ENCODE data around the gene OR4D11. TPM values are rescaled to one million over a fixed set of nuclear protein-coding genes. Genes with fewer than 3 reads are reported as not detected.
"Not testable (repeated sequence)": the region's sequence is repeated elsewhere in the genome, so short reads cannot be mapped to it uniquely, and the experiment has no call there.

The OR4D11 gene
- total and polyA plus RNA-seq, 11 donors = not detected

- DNase-seq = no peak
- WGBS, 4 donors = 53 to 64% (median 56%) methylated on average over 7 of the region's 7 CpGs
- intact Hi-C loops (cut with DNase I) = no loop called here
Observed at GRCh38 chr11:59528711-59529110, 25.3 kb downstream of the OR4D11 start.

GRCh38 chr11:59532620-59533019 is 29.2 kb downstream of the OR4D11 start:
- H3K27ac ChIP-seq = no peak overlapping the region
- H3K9me3 ChIP-seq = no peaks in the 10 kb centered on the region
- peaks cover 0 to 10% (median 0%) of the 10 kb centered on the region in 12 donors for H3K4me1 ChIP-seq
- no peaks in the 10 kb centered on the region for H3K36me3 ChIP-seq
- ATAC-seq = no peak
- WGBS, 4 donors = 74 to 81% (median 77%) methylated on average over 2 of the region's 2 CpGs
- H3K4me3 ChIP-seq = no peak overlapping the region
- no peak for DNase-seq
- no peak for TF ChIP-seq CTCF (IDR thresholded peaks at IDR 0.05)
- no peak for TF ChIP-seq POLR2A (IDR thresholded peaks at IDR 0.05)
- no peaks in the 10 kb centered on the region for H3K27me3 ChIP-seq
- intact Hi-C loops (cut with DNase I) = loop anchor here in 4 of 10 donors (10.0 kb wide), 1 partner anchor 272 kb away; no protein-coding TSS in a partner anchor

More at GRCh38 chr11:59528711-59529110, 25.3 kb downstream of the OR4D11 start:
- H3K27ac ChIP-seq = no peak overlapping the region
- H3K27me3 ChIP-seq = peaks cover 0 to 4% (median 0%) of the 10 kb centered on the region in 9 donors
- ATAC-seq = no peak
- H3K36me3 ChIP-seq = no peaks in the 10 kb centered on the region
- H3K9me3 ChIP-seq = no peaks in the 10 kb centered on the region
- no peak for TF ChIP-seq CTCF (IDR thresholded peaks at IDR 0.05)
- TF ChIP-seq POLR2A (IDR thresholded peaks at IDR 0.05) = no peak
- no peaks in the 10 kb centered on the region for H3K4me1 ChIP-seq
- H3K4me3 ChIP-seq = no peak overlapping the region

- Histone ChIP-seq H3K36me3 (no peaks in the 10 kb centered on the region), H3K4me1 (peaks cover 0 to 10% (median 0%) of the 10 kb centered on the region in 12 donors), H3K9me3 (no peaks in the 10 kb centered on the region), H3K27ac (no peak overlapping the region), H3K27me3 (no peaks in the 10 kb centered on the region), H3K4me3 (no peak overlapping the region)
- intact Hi-C loops (cut with DNase I) = loop anchor here in 9 of 10 donors (5.0 to 10.0 kb wide), 7 partner anchors 83 to 270 kb away; partner anchors contain the start of genes PATL1 (in 2 of the 9) and OSBP (in 1 of the 9)
- no peak for DNase-seq
- no peak for ATAC-seq
- 90 to 100% (median 96%) methylated on average over 1 of the region's 1 CpG for WGBS, 4 donors
- TF ChIP-seq POLR2A (IDR thresholded peaks at IDR 0.05) = no peak
- TF ChIP-seq CTCF (IDR thresholded peaks at IDR 0.05) = no peak
Observed at GRCh38 chr11:59534676-59535075, 31.3 kb downstream of the OR4D11 start.

GRCh38 chr11:59542142-59542810 is 38.9 kb downstream of the OR4D11 start:
- no peak for DNase-seq
- Histone ChIP-seq H3K4me1 (peaks cover 0 to 6% (median 0%) of the 10 kb centered on the region in 12 donors), H3K36me3 (no peaks in the 10 kb centered on the region), H3K4me3 (no peak overlapping the region), H3K9me3 (no peaks in the 10 kb centered on the region), H3K27me3 (no peaks in the 10 kb centered on the region), H3K27ac (no peak overlapping the region)
- intact Hi-C loops (cut with DNase I) = loop anchor here in 1 of 10 donors (5.0 to 10.0 kb wide), 2 partner anchors 133 to 255 kb away; no protein-coding TSS in a partner anchor
- WGBS, 4 donors = 67 to 76% (median 68%) methylated on average over 3 of the region's 3 CpGs
- no peak for ATAC-seq
- TF ChIP-seq POLR2A (IDR thresholded peaks at IDR 0.05) (no peak), CTCF (IDR thresholded peaks at IDR 0.05) (no peak)

GRCh38 chr11:59543713-59544112 is 40.3 kb downstream of the OR4D11 start:
- H3K27ac ChIP-seq, DNase-seq, H3K36me3 ChIP-seq, H3K4me3 ChIP-seq, H3K27me3 ChIP-seq, H3K9me3 ChIP-seq, ATAC-seq: not testable (repeated sequence)
- intact Hi-C loops (cut with DNase I) = loop anchor here in 1 of 10 donors (5.0 to 10.0 kb wide), 2 partner anchors 131 to 254 kb away; no protein-coding TSS in a partner anchor
- WGBS, 4 donors = 87 to 100% (median 92%) methylated on average over 2 to 3 of the region's 3 CpGs
- H3K4me1 ChIP-seq = peaks cover 0 to 14% (median 0%) of the 10 kb centered on the region in 12 donors
